MM.1S (cell line): ENCODE measurements around the gene CEP85L.

Source experiments
- DNase-seq: peaks from one replicate; pipeline ENCODE4 v3.0.0-alpha.2; 2015
- H2AFZ ChIP-seq: fragments of 300-600 bp; sonication (generic); 2 replicates; pipeline ENCODE4 v1.6.0; 2016; ENCODE audit warnings: antibody characterized with exemption, low read length
- H3F3A ChIP-seq: fragments of 300-600 bp; sonication (generic); 2 replicates; pipeline ENCODE4 v1.6.1; 2016; ENCODE audit warnings: mild to moderate bottlenecking, antibody characterized with exemption, low read length, moderate library complexity, mixed read lengths; ENCODE audit not compliant: insufficient read depth
- H3K27ac ChIP-seq: fragments of 300-600 bp; sonication (generic); 2 replicates; pipeline ENCODE4 v1.5.1; 2016; ENCODE audit warnings: mild to moderate bottlenecking, low read length
- H3K27me3 ChIP-seq: fragments of 300-600 bp; sonication (generic); replicated peaks from 2 replicates; pipeline ENCODE4 v1.6.0; 2016; ENCODE audit warnings: low read length; ENCODE audit not compliant: insufficient read depth
- H3K36me3 ChIP-seq: fragments of 300-600 bp; sonication (generic); replicated peaks from 2 replicates; pipeline ENCODE4 v1.6.1; 2016; ENCODE audit warnings: mild to moderate bottlenecking, low read length, mixed read lengths; ENCODE audit not compliant: insufficient read depth
- H3K4me1 ChIP-seq: fragments of 300-600 bp; sonication (generic); 2 replicates; pipeline ENCODE4 v1.6.1; 2016; ENCODE audit warnings: low read length, mixed read lengths
- H3K4me2 ChIP-seq: fragments of 300-600 bp; sonication (generic); 2 replicates; pipeline ENCODE4 v1.6.0; 2016; ENCODE audit warnings: low read depth, low read length
- H3K4me3 ChIP-seq: fragments of 300-600 bp; sonication (generic); 2 replicates; pipeline ENCODE4 v1.5.1; 2016; ENCODE audit warnings: low read length, mixed read lengths
- H3K79me2 ChIP-seq: fragments of 300-600 bp; sonication (generic); 2 replicates; pipeline ENCODE4 v1.6.1; 2016; ENCODE audit warnings: mixed run types, low read length, mixed read lengths
- H3K9ac ChIP-seq: fragments of 300-600 bp; sonication (generic); 2 replicates; pipeline ENCODE4 v1.6.1; 2016; ENCODE audit warnings: low read length, mixed read lengths
- H3K9me2 ChIP-seq: fragments of 300-600 bp; sonication (generic); replicated peaks from 2 replicates; pipeline ENCODE4 v1.6.1; 2016; ENCODE audit warnings: mild to moderate bottlenecking, low read length, mixed read lengths; ENCODE audit not compliant: insufficient read depth
- H3K9me3 ChIP-seq: fragments of 300-600 bp; sonication (generic); replicated peaks from 2 replicates; pipeline ENCODE4 v1.6.1; 2016; ENCODE audit warnings: mild to moderate bottlenecking, low read length, mixed read lengths; ENCODE audit not compliant: insufficient read depth
- H4K20me1 ChIP-seq: fragments of 300-600 bp; sonication (generic); 2 replicates; pipeline ENCODE4 v1.6.1; 2016; ENCODE audit warnings: mild to moderate bottlenecking, low read length, moderate library complexity, mixed read lengths; ENCODE audit not compliant: insufficient read depth
- CTCF ChIP-seq: fragments of 300-600 bp; sonication (generic); IDR thresholded peaks from 2 replicates; pipeline ENCODE4 v1.5.1; 2016; ENCODE audit warnings: antibody characterized with exemption, low read length, mixed read lengths
- EZH2 ChIP-seq: fragments of 300-600 bp; sonication (generic); optimal IDR thresholded peaks from 2 replicates; pipeline ENCODE3; 2017; ENCODE audit warnings: low read depth, mild to moderate bottlenecking, antibody characterized with exemption, low read length, mixed read lengths
- EZH2phosphoT487 ChIP-seq: fragments of 300-600 bp; sonication (generic); IDR thresholded peaks from 2 replicates; pipeline ENCODE4 v1.6.1; 2018; ENCODE audit warnings: antibody characterized with exemption, low read length

The CEP85L gene

GRCh38 chr6:118625833-118626232 is 25.6 kb downstream of the CEP85L start:
- Histone ChIP-seq H3F3A (no peaks in the 10 kb centered on the region), H2AFZ (no peak overlapping the region), H3K27me3 (no peaks in the 10 kb centered on the region), H4K20me1 (no peaks in the 10 kb centered on the region), H3K4me1 (no peaks in the 10 kb centered on the region), H3K4me3 (no peak overlapping the region), H3K79me2 (peaks cover 8% of the 10 kb centered on the region; the same call in 1 of the 2 replicates), H3K4me2 (no peak overlapping the region), H3K36me3 (no peaks in the 10 kb centered on the region), H3K9ac (no peak overlapping the region), H3K27ac (no peak overlapping the region), H3K9me2 (no peaks in the 10 kb centered on the region), H3K9me3 (no peaks in the 10 kb centered on the region)
- DNase-seq = no peak
- TF ChIP-seq EZH2 (no peak), CTCF (no peak), EZH2phosphoT487 (no peak)

DNA sequence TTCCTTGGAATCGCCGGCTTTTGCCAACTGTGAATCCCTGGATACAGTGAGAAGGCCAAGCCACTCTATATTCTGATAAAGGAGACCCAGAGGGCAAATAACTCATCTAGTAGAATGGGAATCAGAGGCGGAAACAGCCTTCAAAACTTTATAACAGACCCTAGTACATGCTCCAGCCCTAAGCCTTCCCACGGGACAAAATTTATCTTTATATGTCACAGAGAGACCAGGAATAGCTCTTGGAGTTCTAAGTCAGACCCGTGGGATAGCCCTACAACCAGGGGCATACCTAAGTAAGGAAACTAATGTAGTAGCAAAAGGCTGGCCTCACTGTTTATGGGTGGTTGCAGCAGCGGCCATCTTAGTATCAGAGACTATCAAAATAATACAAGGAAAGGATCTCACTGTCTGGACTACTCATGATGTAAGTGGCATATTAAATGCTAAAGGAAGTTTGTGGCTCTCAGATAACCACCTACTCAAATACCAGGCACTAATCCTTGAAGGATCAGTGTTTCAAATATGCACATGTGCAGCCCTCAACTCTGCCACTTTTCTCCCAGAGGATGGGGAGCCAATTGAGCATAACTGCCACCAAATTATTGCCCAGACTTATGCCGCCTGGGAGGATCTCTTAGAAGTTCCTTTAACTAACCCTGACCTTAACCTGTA is 29.5 kb downstream of the CEP85L start:
- H3K9ac ChIP-seq = no peak overlapping the region
- no peaks in the 10 kb centered on the region for H3K9me2 ChIP-seq
- H3K4me1 ChIP-seq = no peaks in the 10 kb centered on the region
- no peak overlapping the region for H3K27ac ChIP-seq
- no peaks in the 10 kb centered on the region for H3F3A ChIP-seq
- peaks cover 6% of the 10 kb centered on the region; the same call in 1 of the 2 replicates for H3K79me2 ChIP-seq
- no peak overlapping the region for H3K4me2 ChIP-seq
- TF ChIP-seq EZH2phosphoT487 (no peak), EZH2 (no peak), CTCF (no peak)
- no peak for DNase-seq
- H3K4me3 ChIP-seq = no peak overlapping the region
- no peak overlapping the region for H2AFZ ChIP-seq
- H3K9me3 ChIP-seq = no peaks in the 10 kb centered on the region
- H4K20me1 ChIP-seq = no peaks in the 10 kb centered on the region
- H3K27me3 ChIP-seq = no peaks in the 10 kb centered on the region
- H3K36me3 ChIP-seq = no peaks in the 10 kb centered on the region

DNA sequence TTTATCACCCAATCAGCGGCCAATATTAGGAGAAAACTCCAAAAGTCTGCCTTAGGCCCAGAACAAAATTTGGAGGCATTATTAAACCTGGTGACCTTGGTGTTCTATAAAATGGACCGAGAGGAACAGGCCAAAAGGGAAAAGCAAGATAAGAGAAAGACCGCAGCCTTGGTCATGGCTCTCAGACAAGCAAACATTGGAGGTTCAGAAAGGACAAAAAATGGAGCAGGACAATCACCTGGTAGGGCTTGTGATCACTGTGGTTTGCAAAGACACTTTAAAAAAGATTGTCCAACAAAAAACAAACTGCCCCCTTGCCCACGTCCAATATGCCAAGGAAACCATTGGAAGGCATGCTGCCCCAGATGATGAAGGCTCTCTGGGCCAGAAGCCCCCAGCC is 31.2 kb downstream of the CEP85L start:
- H3F3A ChIP-seq = no peaks in the 10 kb centered on the region
- no peaks in the 10 kb centered on the region for H4K20me1 ChIP-seq
- H3K4me2 ChIP-seq = no peak overlapping the region
- TF ChIP-seq CTCF = no peak
- TF ChIP-seq EZH2phosphoT487 = no peak
- TF ChIP-seq EZH2 = no peak
- no peaks in the 10 kb centered on the region for H3K36me3 ChIP-seq
- no peaks in the 10 kb centered on the region for H3K9me2 ChIP-seq
- H3K27me3 ChIP-seq = no peaks in the 10 kb centered on the region
- DNase-seq = no peak
- no peak overlapping the region for H3K27ac ChIP-seq
- H2AFZ ChIP-seq = no peak overlapping the region
- peaks cover 6% of the 10 kb centered on the region; the same call in 1 of the 2 replicates for H3K79me2 ChIP-seq
- no peaks in the 10 kb centered on the region for H3K9me3 ChIP-seq
- no peak overlapping the region for H3K9ac ChIP-seq
- H3K4me1 ChIP-seq = no peaks in the 10 kb centered on the region
- no peak overlapping the region for H3K4me3 ChIP-seq
